ENCODE results near the gene PSMB9. TPM values are rescaled to one million over a fixed set of nuclear protein-coding genes. Genes with fewer than 3 reads are reported as not detected.
A peak's percentile ranks its signal among the peaks of the same experiment; 100 is the strongest.

PSMB9 gene
- total RNA-seq (2012; rRNA removed) (8.3 and 9.0 TPM in 2 replicates), polyA plus RNA-seq (2012; rRNA removed) (12.6 and 12.8 TPM in 2 replicates), Bru-seq, nascent RNA (percentile 29 among the genes with signal in this experiment), BruChase-seq, experiment 1, labeled RNA remaining after a 6-hour chase (percentile 38 among the genes with signal in this experiment), BruChase-seq, experiment 2, labeled RNA remaining after a 2-hour chase (percentile 35 among the genes with signal in this experiment)
- 30.6 and 37.1 TPM in 2 replicates for polyA plus RNA-seq (2012; cell fraction: cytosol; rRNA removed)
- 7.0 and 9.8 TPM in 2 replicates for polyA plus RNA-seq (2012; cell fraction: nucleus; rRNA removed; ENCODE audit: low replicate concordance)
- long read RNA-seq, transcript PSMB9-207 (6 exons, 782 nt) = major isoform, 5 of 14 reads
- long read RNA-seq, partial matches to known transcripts = 6 of 14 reads
- long read RNA-seq, other reads (novel, unspliced or antisense) = 3 of 14 reads

DNA sequence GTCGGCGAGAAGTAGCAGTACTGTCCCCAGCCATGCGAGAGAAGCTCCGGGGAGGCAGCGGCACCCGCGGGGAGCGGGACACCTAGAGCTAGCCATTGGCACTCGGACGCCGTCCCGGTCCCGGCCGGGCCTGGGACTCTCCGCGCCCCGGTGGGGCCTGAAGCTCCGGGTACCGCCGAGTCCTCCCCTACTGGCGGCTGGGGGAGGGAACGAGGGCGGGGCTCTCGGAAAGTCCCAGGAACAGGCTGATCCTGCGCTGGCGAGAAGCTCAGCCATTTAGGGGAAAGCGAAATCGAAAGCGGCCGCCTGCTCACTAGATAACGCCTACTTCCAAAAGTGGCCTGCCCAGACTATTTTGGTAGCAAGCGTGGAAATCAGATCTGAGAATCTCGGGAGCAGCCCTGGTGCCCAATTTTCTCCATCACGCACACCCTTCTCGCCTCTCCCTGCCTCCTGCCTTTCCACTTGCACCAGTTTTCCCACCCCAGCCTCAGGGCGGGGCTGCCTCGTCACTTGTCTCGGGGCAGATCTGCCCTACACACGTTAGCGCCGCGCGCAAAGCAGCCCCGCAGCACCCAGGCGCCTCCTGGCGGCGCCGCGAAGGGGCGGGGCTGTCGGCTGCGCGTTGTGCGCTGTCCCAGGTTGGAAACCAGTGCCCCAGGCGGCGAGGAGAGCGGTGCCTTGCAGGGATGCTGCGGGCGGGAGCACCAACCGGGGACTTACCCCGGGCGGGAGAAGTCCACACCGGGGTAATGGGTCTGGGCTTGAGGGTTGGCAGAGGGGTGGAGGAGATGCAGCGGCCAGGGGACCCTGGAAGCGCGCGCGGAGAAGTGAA lies at the start of gene PSMB9, which contains the start of gene TAP1:
Gene PSMB9, plus strand, starts transcription at position 652 of the 835 bp plus-strand sequence. Its CDS starts 38 bp downstream, at position 690.
Gene TAP1, minus strand, starts transcription at position 164 of the 835 bp plus-strand sequence. Its CDS starts 68 bp downstream, at position 96.
- Histone ChIP-seq H3K9me3 (ENCODE audit: control insufficient read depth, insufficient read depth, low read length) (no peaks in the 10 kb centered on the region), H3K36me3 (ENCODE audit: control insufficient read depth, insufficient read depth, low read length) (peaks cover 13% of the 10 kb centered on the region), H3K4me1 (ENCODE audit: control insufficient read depth, insufficient read depth, low read length) (peaks cover 4% of the 10 kb centered on the region), H4K91ac (ENCODE audit: insufficient read depth, low read depth, low read length) (peak within 1 kb of the TSS; percentile 90), H2BK5ac (ENCODE audit: low read depth, low read length, poor library complexity, severe bottlenecking) (peak within 1 kb of the TSS; percentile 72), H3K23ac (ENCODE audit: low read depth, low read length) (peak within 1 kb of the TSS; percentile 98), H2AFZ (replicated peaks; ENCODE audit: low read length, poor library complexity) (peak within 1 kb of the TSS; percentile 99), H3K9me1 (ENCODE audit: insufficient read depth, low read length) (peaks cover 18% of the 10 kb centered on the region), H3K27me3 (ENCODE audit: control insufficient read depth, insufficient read depth, low read length) (no peaks in the 10 kb centered on the region), H3K4me3 (ENCODE audit: insufficient read depth, low read depth, low read length) (peak within 1 kb of the TSS; percentile 57), H3K14ac (replicated peaks; ENCODE audit: low read depth, low read length) (peak within 1 kb of the TSS; percentile 98), H2AK9ac (replicated peaks; ENCODE audit: low read depth, low read length, poor library complexity) (peak within 1 kb of the TSS; percentile 94), H3K18ac (ENCODE audit: low read depth, low read length) (peak within 1 kb of the TSS; percentile 53), H2BK120ac (ENCODE audit: low read depth, low read length) (peak within 1 kb of the TSS; percentile 93), H3K56ac (ENCODE audit: extremely low read depth, insufficient read depth, low read length) (peak within 1 kb of the TSS; percentile 94), H4K8ac (ENCODE audit: low read depth in 2 of 2, low read length in 2 of 2) (peak within 1 kb of the TSS; percentile 38 to 84), H2AK5ac (ENCODE audit: low read depth, low read length) (peak within 1 kb of the TSS; percentile 84), H4K20me1 (ENCODE audit: insufficient read depth, low read length) (no peaks in the 10 kb centered on the region), H3K79me1 (ENCODE audit: low read depth in 1 of 2, low read length in 2 of 2) (peaks cover 8 to 39% of the 10 kb centered on the region in 2 experiments), H2BK20ac (ENCODE audit: low read depth, low read length) (peak within 1 kb of the TSS; percentile 83), H3K4me2 (ENCODE audit: low read depth, low read length) (peak within 1 kb of the TSS; percentile 94), H3K27ac (ENCODE audit: insufficient read depth, low read length) (peak within 1 kb of the TSS; percentile 75), H2BK15ac (ENCODE audit: low read depth, low read length) (peak within 1 kb of the TSS; percentile 87; the same call in 2 of the 3 replicates), H4K5ac (ENCODE audit: low read depth, low read length) (peak within 1 kb of the TSS; percentile 45), H3K4ac (ENCODE audit: low read depth, low read length) (peak within 1 kb of the TSS; percentile 93), H3K9ac (ENCODE audit: low read depth, low read length) (peak within 1 kb of the TSS; percentile 78)
- ChIA-PET CTCF (interaction anchor here (0.8 to 4.4 kb wide), 5 partner anchors 9 to 22 kb away, joined by 3 to 44 read pairs (median 4); partner anchors contain the start of gene TAP2), POLR2A (ENCODE audit: unreplicated experiment) (interaction anchor here (0.6 to 1.9 kb wide), 7 partner anchors 10 to 122 kb away, joined by 3 to 9 read pairs (median 4); partner anchors contain the start of gene TAP2)
- dilution Hi-C loops (cut with HindIII; ENCODE audit: low sequenced_read_pairs, unreplicated experiment) = no loop called here
- DNase-seq (peak; percentile 90), ATAC-seq (ENCODE audit: low read depth) (peak; percentile 93)
- intact Hi-C loops (cut with micrococcal nuclease) = loop anchor here (1.0 kb wide), 2 partner anchors 9 to 15 kb away; partner anchors contain the start of genes PSMB8 and TAP2
- TF ChIP-seq MXI1 (IDR thresholded peaks at IDR 0.05; ENCODE audit: borderline replicate concordance, low read depth, low read length) (peak; percentile 69), CTCF (conservative IDR thresholded peaks at IDR 0.05; ENCODE audit: low read depth, low read length) (peak; percentile 85), BHLHE40 (IDR thresholded peaks at IDR 0.05; ENCODE audit: low read depth, low read length) (peak; percentile 48), RFX5 (IDR thresholded peaks at IDR 0.05; ENCODE audit: low read depth, low read length) (peak; percentile 99), SMC3 (IDR thresholded peaks at IDR 0.05; ENCODE audit: low read depth, low read length) (peak; percentile 72), RAD21 (IDR thresholded peaks at IDR 0.05; ENCODE audit: low read length) (peak; percentile 57), FOS (IDR thresholded peaks at IDR 0.05; ENCODE audit: low read depth, low read length) (no peak), POLR2A (IDR thresholded peaks at IDR 0.05; ENCODE audit: low read depth, low read length) (peak; percentile 41; the same call in 1 of the 2 replicates), MAZ (IDR thresholded peaks at IDR 0.05; ENCODE audit: borderline replicate concordance, low read depth, low read length) (peak; percentile 83), NFE2L2 (IDR thresholded peaks at IDR 0.05; ENCODE audit: low read depth, low read length) (no peak)
- TF ChIP-seq, protein P1, sequence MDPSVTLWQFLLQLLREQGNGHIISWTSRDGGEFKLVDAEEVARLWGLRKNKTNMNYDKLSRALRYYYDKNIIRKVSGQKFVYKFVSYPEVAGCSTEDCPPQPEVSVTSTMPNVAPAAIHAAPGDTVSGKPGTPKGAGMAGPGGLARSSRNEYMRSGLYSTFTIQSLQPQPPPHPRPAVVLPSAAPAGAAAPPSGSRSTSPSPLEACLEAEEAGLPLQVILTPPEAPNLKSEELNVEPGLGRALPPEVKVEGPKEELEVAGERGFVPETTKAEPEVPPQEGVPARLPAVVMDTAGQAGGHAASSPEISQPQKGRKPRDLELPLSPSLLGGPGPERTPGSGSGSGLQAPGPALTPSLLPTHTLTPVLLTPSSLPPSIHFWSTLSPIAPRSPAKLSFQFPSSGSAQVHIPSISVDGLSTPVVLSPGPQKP (IDR thresholded peaks at IDR 0.05; ENCODE audit: borderline replicate concordance, low read depth, low read length) = no peak
- in situ Hi-C loops (cut with MboI; ENCODE audit: low sequenced_read_pairs) = no loop called here
- 0% methylated on average over 35 of the region's 68 CpGs; no CpG with 5 or more reads in 1 of the 2 experiments for WGBS, 2 experiments (ENCODE audit: extremely low coverage in 2 of 2, insufficient read length in 1 of 2)
- BruUV-seq (replicated peaks) = no TSS peak

Measured in IMR-90 (cell line).